ENCODE data around the gene OR10A4.

DNA sequence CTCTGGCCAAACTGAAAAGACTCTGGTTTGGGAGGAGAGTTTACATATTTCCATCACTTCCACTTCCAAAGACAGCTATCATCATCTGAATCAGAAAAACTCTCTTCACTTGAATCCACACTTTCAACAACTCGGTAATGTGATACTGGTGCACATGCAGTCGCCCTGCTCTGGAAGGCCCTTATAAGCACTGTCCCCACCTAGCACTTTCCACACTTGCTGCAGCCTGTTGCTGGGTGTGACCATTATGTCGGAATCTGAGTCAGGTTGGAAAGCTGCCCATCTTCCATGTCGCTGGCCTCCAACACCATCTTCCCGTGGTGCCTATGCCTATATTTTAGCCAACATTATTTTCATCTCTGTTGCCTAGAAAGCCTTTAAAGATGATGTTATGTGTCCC is 32.1 kb upstream of the OR10A4 start:
- TF ChIP-seq EZH2 (IDR thresholded peaks at IDR 0.05; ENCODE audit: borderline replicate concordance, insufficient read depth, low read length, poor library complexity, severe bottlenecking): no peak
- TF ChIP-seq TAF1 (IDR thresholded peaks at IDR 0.05; ENCODE audit: low read depth): no peak
- TF ChIP-seq, protein P1, sequence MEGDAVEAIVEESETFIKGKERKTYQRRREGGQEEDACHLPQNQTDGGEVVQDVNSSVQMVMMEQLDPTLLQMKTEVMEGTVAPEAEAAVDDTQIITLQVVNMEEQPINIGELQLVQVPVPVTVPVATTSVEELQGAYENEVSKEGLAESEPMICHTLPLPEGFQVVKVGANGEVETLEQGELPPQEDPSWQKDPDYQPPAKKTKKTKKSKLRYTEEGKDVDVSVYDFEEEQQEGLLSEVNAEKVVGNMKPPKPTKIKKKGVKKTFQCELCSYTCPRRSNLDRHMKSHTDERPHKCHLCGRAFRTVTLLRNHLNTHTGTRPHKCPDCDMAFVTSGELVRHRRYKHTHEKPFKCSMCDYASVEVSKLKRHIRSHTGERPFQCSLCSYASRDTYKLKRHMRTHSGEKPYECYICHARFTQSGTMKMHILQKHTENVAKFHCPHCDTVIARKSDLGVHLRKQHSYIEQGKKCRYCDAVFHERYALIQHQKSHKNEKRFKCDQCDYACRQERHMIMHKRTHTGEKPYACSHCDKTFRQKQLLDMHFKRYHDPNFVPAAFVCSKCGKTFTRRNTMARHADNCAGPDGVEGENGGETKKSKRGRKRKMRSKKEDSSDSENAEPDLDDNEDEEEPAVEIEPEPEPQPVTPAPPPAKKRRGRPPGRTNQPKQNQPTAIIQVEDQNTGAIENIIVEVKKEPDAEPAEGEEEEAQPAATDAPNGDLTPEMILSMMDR (IDR thresholded peaks at IDR 0.05; ENCODE audit: poor library complexity, severe bottlenecking): no peak
- no peak for TF ChIP-seq EP300 (conservative IDR thresholded peaks at IDR 0.05; ENCODE audit: poor library complexity, severe bottlenecking)
- no peak for TF ChIP-seq RAD21 (conservative IDR thresholded peaks at IDR 0.05)
- no peak for TF ChIP-seq POLR2AphosphoS5 (IDR thresholded peaks at IDR 0.05)
- TF ChIP-seq MXI1 (conservative IDR thresholded peaks at IDR 0.05; ENCODE audit: poor library complexity, severe bottlenecking): no peak
- no peak for TF ChIP-seq SMC3 (conservative IDR thresholded peaks at IDR 0.05; ENCODE audit: poor library complexity)

Data from neural cell (in vitro differentiated cells).